Erythroblast (primary cell): ENCODE measurements around the gene BFSP1.

Experiments
- GATA1 ChIP-seq: IDR thresholded peaks from 2 replicates; pipeline ENCODE4 v1.6.1; 2011; ENCODE audit warnings: low read depth, mild to moderate bottlenecking, control low read depth, low read length, moderate library complexity
- POLR2A ChIP-seq: IDR thresholded peaks from 2 replicates; pipeline ENCODE4 v1.6.1; 2011; ENCODE audit warnings: mild to moderate bottlenecking, low read length

DNA sequence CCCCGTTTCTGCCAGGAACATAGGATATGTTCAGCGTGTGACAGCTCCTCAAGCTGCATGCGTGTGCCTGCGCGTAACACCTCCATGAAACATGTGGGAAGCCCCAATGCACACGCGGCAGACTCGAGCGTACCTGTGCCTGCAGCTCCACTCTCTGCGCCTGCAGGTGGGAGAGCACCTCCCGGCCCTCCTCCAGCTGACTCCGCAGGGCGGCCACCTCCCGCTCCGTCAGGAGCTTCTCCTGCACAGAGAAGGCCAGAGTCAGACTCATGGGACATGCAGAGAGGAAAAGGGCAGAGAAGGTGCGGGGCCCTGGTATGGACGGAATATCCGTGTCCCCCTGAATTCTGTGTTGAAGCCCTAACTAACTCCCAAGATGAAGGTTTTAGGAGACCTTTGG is 22.4 kb downstream of the BFSP1 start:
- TF ChIP-seq POLR2A (no peak), GATA1 (no peak)
